Measurements from ENCODE around the gene INTS6. TPM values are rescaled to one million over a fixed set of nuclear protein-coding genes. Genes with fewer than 3 reads are reported as not detected.

INTS6 gene
- total RNA-seq, 2 donors from 2014 or later: 37.4 to 59.0 TPM

GRCh38 chr13:51355217-51355616, 97.6 kb downstream of the INTS6 start:
- WGBS: 65% methylated on average over 2 of the region's 2 CpGs
- Histone ChIP-seq H3K9me3 (no peaks in the 10 kb centered on the region), H3K4me3 (no peak overlapping the region), H3K4me1 (replicated peaks) (no peaks in the 10 kb centered on the region), H3K36me3 (no peaks in the 10 kb centered on the region), H3K27ac (no peak overlapping the region), H3K27me3 (replicated peaks; ENCODE audit: insufficient read depth) (no peaks in the 10 kb centered on the region)
- DNase-seq (ENCODE audit: low spot score): no peak
- TF ChIP-seq, protein P1, sequence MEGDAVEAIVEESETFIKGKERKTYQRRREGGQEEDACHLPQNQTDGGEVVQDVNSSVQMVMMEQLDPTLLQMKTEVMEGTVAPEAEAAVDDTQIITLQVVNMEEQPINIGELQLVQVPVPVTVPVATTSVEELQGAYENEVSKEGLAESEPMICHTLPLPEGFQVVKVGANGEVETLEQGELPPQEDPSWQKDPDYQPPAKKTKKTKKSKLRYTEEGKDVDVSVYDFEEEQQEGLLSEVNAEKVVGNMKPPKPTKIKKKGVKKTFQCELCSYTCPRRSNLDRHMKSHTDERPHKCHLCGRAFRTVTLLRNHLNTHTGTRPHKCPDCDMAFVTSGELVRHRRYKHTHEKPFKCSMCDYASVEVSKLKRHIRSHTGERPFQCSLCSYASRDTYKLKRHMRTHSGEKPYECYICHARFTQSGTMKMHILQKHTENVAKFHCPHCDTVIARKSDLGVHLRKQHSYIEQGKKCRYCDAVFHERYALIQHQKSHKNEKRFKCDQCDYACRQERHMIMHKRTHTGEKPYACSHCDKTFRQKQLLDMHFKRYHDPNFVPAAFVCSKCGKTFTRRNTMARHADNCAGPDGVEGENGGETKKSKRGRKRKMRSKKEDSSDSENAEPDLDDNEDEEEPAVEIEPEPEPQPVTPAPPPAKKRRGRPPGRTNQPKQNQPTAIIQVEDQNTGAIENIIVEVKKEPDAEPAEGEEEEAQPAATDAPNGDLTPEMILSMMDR (IDR thresholded peaks at IDR 0.05): no peak
- TF ChIP-seq POLR2AphosphoS5 (IDR thresholded peaks at IDR 0.05) (no peak), POLR2A (IDR thresholded peaks at IDR 0.05) (no peak)
- intact Hi-C loops (cut with DNase I): no loop called here

DNA sequence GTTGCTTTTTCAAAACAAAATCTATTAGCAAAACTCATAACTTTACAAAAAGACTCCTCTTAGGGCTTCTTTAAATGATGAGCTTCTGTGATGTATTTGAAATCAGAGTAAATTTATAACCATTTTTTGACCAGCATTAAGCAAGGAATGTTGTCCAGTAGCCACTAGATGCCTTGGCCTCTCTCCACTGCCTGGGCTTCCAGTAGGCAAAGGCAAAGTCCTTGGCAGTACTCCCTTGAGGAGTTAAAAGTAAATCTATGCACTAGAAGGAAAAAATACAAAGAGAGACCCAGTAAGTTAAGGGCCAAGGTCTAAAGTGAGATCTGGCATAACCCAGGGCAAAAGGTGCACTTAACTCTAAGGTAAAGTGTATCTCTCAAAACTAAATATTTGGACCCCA, 103.8 kb downstream of the INTS6 start:
- Histone ChIP-seq H3K27me3 (replicated peaks; ENCODE audit: insufficient read depth) (no peaks in the 10 kb centered on the region), H3K4me3 (no peak overlapping the region), H3K36me3 (no peaks in the 10 kb centered on the region), H3K27ac (no peak overlapping the region), H3K4me1 (replicated peaks) (no peaks in the 10 kb centered on the region), H3K9me3 (no peaks in the 10 kb centered on the region)
- intact Hi-C loops (cut with DNase I): no loop called here
- TF ChIP-seq POLR2AphosphoS5 (IDR thresholded peaks at IDR 0.05) (no peak), POLR2A (IDR thresholded peaks at IDR 0.05) (no peak)
- TF ChIP-seq, protein P1 (IDR thresholded peaks at IDR 0.05): no peak
- no peak for DNase-seq (ENCODE audit: low spot score)

GRCh38 chr13:51348069-51348967, 104.5 kb downstream of the INTS6 start:
- 86% methylated on average over 10 of the region's 10 CpGs for WGBS
- Histone ChIP-seq H3K36me3 (no peaks in the 10 kb centered on the region), H3K27me3 (replicated peaks; ENCODE audit: insufficient read depth) (no peaks in the 10 kb centered on the region), H3K4me3 (no peak overlapping the region), H3K9me3 (no peaks in the 10 kb centered on the region), H3K4me1 (replicated peaks) (no peaks in the 10 kb centered on the region), H3K27ac (no peak overlapping the region)
- no peak for DNase-seq (ENCODE audit: low spot score)
- TF ChIP-seq, protein P1 (IDR thresholded peaks at IDR 0.05): no peak
- TF ChIP-seq POLR2AphosphoS5 (IDR thresholded peaks at IDR 0.05): no peak
- TF ChIP-seq POLR2A (IDR thresholded peaks at IDR 0.05): no peak
- intact Hi-C loops (cut with DNase I): no loop called here

GRCh38 chr13:51347099-51347498, 105.7 kb downstream of the INTS6 start:
- Histone ChIP-seq H3K27ac (no peak overlapping the region), H3K27me3 (replicated peaks; ENCODE audit: insufficient read depth) (no peaks in the 10 kb centered on the region), H3K4me1 (replicated peaks) (no peaks in the 10 kb centered on the region), H3K9me3 (no peaks in the 10 kb centered on the region), H3K36me3 (no peaks in the 10 kb centered on the region), H3K4me3 (no peak overlapping the region)
- TF ChIP-seq POLR2AphosphoS5 (IDR thresholded peaks at IDR 0.05): no peak
- TF ChIP-seq, protein P1 (IDR thresholded peaks at IDR 0.05): no peak
- TF ChIP-seq POLR2A (IDR thresholded peaks at IDR 0.05): no peak
- DNase-seq (ENCODE audit: low spot score): no peak
- intact Hi-C loops (cut with DNase I): no loop called here
- 88% methylated on average over 9 of the region's 9 CpGs for WGBS

- TF ChIP-seq POLR2A (IDR thresholded peaks at IDR 0.05) (no peak), POLR2AphosphoS5 (IDR thresholded peaks at IDR 0.05) (no peak)
- TF ChIP-seq, protein P1 (IDR thresholded peaks at IDR 0.05): no peak
- no peak for DNase-seq (ENCODE audit: low spot score)
- H3K4me3 ChIP-seq: no peak overlapping the region
Observed at GRCh38 chr13:51346397-51346796, 106.4 kb downstream of the INTS6 start.

More at GRCh38 chr13:51346397-51346796, 106.4 kb downstream of the INTS6 start:
- 83% methylated on average over 2 of the region's 2 CpGs for WGBS
- H3K4me1 ChIP-seq (replicated peaks): no peaks in the 10 kb centered on the region
- H3K36me3 ChIP-seq: no peaks in the 10 kb centered on the region
- intact Hi-C loops (cut with DNase I): no loop called here
- H3K9me3 ChIP-seq: no peaks in the 10 kb centered on the region
- no peak overlapping the region for H3K27ac ChIP-seq
- H3K27me3 ChIP-seq (replicated peaks; ENCODE audit: insufficient read depth): no peaks in the 10 kb centered on the region
